Measurements from ENCODE around the gene RTEL1.
A peak's percentile ranks its signal among the peaks of the same experiment; 100 is the strongest.
"Not testable (repeated sequence)": the region's sequence is repeated elsewhere in the genome, so short reads cannot be mapped to it uniquely, and the experiment has no call there.

The RTEL1 gene

GRCh38 chr20:63659370-63659769 lies 1.3 kb downstream of the RTEL1 start:
- Histone ChIP-seq H3K27me3 (replicated peaks; ENCODE audit: insufficient read depth, low read length) (peaks cover 13% of the 10 kb centered on the region), H3K9me3 (replicated peaks; ENCODE audit: insufficient read depth, low read length) (no peaks in the 10 kb centered on the region), H4K20me1 (ENCODE audit: insufficient read depth, low read length) (no peaks in the 10 kb centered on the region), H3K27ac (ENCODE audit: low read length) (no peak overlapping the region), H3K4me1 (ENCODE audit: low read length) (0 out of 2 replicates have a peak, but pooled peaks cover 4% of the 10 kb centered on the region), H2AFZ (ENCODE audit: low read length) (no peak overlapping the region), H3K79me2 (ENCODE audit: low read length) (peaks cover 21% of the 10 kb centered on the region), H3F3A (ENCODE audit: insufficient read depth, low read length) (no peaks in the 10 kb centered on the region), H3K9ac (ENCODE audit: low read length) (peak overlapping the region; percentile 85; the same call in 1 of the 2 replicates), H3K36me3 (replicated peaks; ENCODE audit: insufficient read depth, low read length) (no peaks in the 10 kb centered on the region), H3K9me2 (replicated peaks; ENCODE audit: insufficient read depth, low read length) (no peaks in the 10 kb centered on the region), H3K4me3 (ENCODE audit: low read length) (peak overlapping the region; percentile 95), H3K4me2 (ENCODE audit: low read depth, low read length) (peak overlapping the region; percentile 52; the same call in 1 of the 2 replicates)
- no peak for TF ChIP-seq EZH2 (optimal IDR thresholded peaks at IDR 0.05; ENCODE audit: low read depth, low read length)
- TF ChIP-seq EZH2phosphoT487 (IDR thresholded peaks at IDR 0.05; ENCODE audit: low read length): no peak
- no peak for TF ChIP-seq CTCF (IDR thresholded peaks at IDR 0.05; ENCODE audit: low read length)
- DNase-seq: no peak

- not testable (repeated sequence) for H3K9me2 ChIP-seq (replicated peaks; ENCODE audit: insufficient read depth, low read length); H3K27ac ChIP-seq (ENCODE audit: low read length); H3K9me3 ChIP-seq (replicated peaks; ENCODE audit: insufficient read depth, low read length); H3K9ac ChIP-seq (ENCODE audit: low read length); H3F3A ChIP-seq (ENCODE audit: insufficient read depth, low read length); DNase-seq; H3K4me3 ChIP-seq (ENCODE audit: low read length); H2AFZ ChIP-seq (ENCODE audit: low read length); H3K4me2 ChIP-seq (ENCODE audit: low read depth, low read length); H3K36me3 ChIP-seq (replicated peaks; ENCODE audit: insufficient read depth, low read length); H3K27me3 ChIP-seq (replicated peaks; ENCODE audit: insufficient read depth, low read length); H4K20me1 ChIP-seq (ENCODE audit: insufficient read depth, low read length); H3K4me1 ChIP-seq (ENCODE audit: low read length)
- peaks cover 21% of the 10 kb centered on the region for H3K79me2 ChIP-seq (ENCODE audit: low read length)
These were observed 2.1 kb downstream of the RTEL1 start for GRCh38 chr20:63660174-63660573.

DNA sequence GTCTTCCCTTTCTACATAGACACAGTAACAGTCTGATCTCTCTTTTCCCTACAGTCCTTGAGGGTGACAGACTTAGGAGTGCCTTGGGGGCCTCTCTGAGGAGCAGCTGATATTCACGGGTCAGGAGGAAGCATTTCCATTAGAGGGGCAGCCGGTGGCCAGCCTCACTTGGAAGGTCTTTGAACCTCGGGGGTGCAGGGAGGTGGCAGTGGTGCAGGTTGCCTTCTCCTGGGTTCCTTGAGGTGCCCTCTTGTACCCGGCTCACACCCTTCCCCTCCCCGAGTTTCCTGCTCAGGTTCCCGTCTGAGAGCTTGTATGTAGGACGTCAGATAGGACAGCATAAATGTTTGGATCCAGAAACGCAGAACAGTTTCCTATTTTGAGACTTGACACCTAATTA lies 2.5 kb downstream of the RTEL1 start:
- no peak overlapping the region for H3K9ac ChIP-seq (ENCODE audit: low read length)
- H3K4me2 ChIP-seq (ENCODE audit: low read depth, low read length): no peak overlapping the region
- no peaks in the 10 kb centered on the region for H3K9me3 ChIP-seq (replicated peaks; ENCODE audit: insufficient read depth, low read length)
- H4K20me1 ChIP-seq (ENCODE audit: insufficient read depth, low read length): no peaks in the 10 kb centered on the region
- H3K4me3 ChIP-seq (ENCODE audit: low read length): no peak overlapping the region
- H3F3A ChIP-seq (ENCODE audit: insufficient read depth, low read length): no peaks in the 10 kb centered on the region
- 0 out of 2 replicates have a peak, but pooled peaks cover under 1% of the 10 kb centered on the region for H3K27me3 ChIP-seq (replicated peaks; ENCODE audit: insufficient read depth, low read length)
- no peak overlapping the region for H3K27ac ChIP-seq (ENCODE audit: low read length)
- TF ChIP-seq EZH2 (optimal IDR thresholded peaks at IDR 0.05; ENCODE audit: low read depth, low read length) (no peak), CTCF (IDR thresholded peaks at IDR 0.05; ENCODE audit: low read length) (no peak), EZH2phosphoT487 (IDR thresholded peaks at IDR 0.05; ENCODE audit: low read length) (no peak)
- H3K36me3 ChIP-seq (replicated peaks; ENCODE audit: insufficient read depth, low read length): no peaks in the 10 kb centered on the region
- no peak for DNase-seq
- H2AFZ ChIP-seq (ENCODE audit: low read length): no peak overlapping the region
- H3K9me2 ChIP-seq (replicated peaks; ENCODE audit: insufficient read depth, low read length): no peaks in the 10 kb centered on the region
- H3K4me1 ChIP-seq (ENCODE audit: low read length): 0 out of 2 replicates have a peak, but pooled peaks cover 4% of the 10 kb centered on the region
- H3K79me2 ChIP-seq (ENCODE audit: low read length): peaks cover 21% of the 10 kb centered on the region

DNA sequence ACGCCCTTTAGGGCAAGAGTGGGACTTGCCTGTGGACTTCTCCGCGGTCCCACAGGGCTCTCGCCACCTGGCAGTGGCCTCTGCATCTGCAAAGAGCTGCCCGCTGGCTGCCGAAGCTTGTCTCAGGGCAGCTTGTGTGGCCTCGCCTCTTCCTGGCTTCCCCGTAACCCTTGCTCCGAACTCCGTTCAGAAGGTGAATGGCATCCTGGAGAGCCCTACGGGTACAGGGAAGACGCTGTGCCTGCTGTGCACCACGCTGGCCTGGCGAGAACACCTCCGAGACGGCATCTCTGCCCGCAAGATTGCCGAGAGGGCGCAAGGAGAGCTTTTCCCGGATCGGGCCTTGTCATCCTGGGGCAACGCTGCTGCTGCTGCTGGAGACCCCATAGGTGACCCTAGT lies 3.0 kb downstream of the RTEL1 start:
- no peaks in the 10 kb centered on the region for H3K9me3 ChIP-seq (replicated peaks; ENCODE audit: insufficient read depth, low read length)
- H4K20me1 ChIP-seq (ENCODE audit: insufficient read depth, low read length): no peaks in the 10 kb centered on the region
- H2AFZ ChIP-seq (ENCODE audit: low read length): no peak overlapping the region
- H3K36me3 ChIP-seq (replicated peaks; ENCODE audit: insufficient read depth, low read length): no peaks in the 10 kb centered on the region
- H3K79me2 ChIP-seq (ENCODE audit: low read length): peaks cover 21% of the 10 kb centered on the region
- 0 out of 2 replicates have a peak, but pooled peaks cover 4% of the 10 kb centered on the region for H3K4me1 ChIP-seq (ENCODE audit: low read length)
- H3F3A ChIP-seq (ENCODE audit: insufficient read depth, low read length): no peaks in the 10 kb centered on the region
- no peak overlapping the region for H3K27ac ChIP-seq (ENCODE audit: low read length)
- no peak overlapping the region for H3K4me2 ChIP-seq (ENCODE audit: low read depth, low read length)
- H3K9ac ChIP-seq (ENCODE audit: low read length): no peak overlapping the region
- no peak for DNase-seq
- no peak overlapping the region for H3K4me3 ChIP-seq (ENCODE audit: low read length)
- TF ChIP-seq EZH2phosphoT487 (IDR thresholded peaks at IDR 0.05; ENCODE audit: low read length) (no peak), CTCF (IDR thresholded peaks at IDR 0.05; ENCODE audit: low read length) (no peak), EZH2 (optimal IDR thresholded peaks at IDR 0.05; ENCODE audit: low read depth, low read length) (no peak)
- no peaks in the 10 kb centered on the region for H3K9me2 ChIP-seq (replicated peaks; ENCODE audit: insufficient read depth, low read length)
- no peaks in the 10 kb centered on the region for H3K27me3 ChIP-seq (replicated peaks; ENCODE audit: insufficient read depth, low read length)

Data from MM.1S (cell line).